GM19193 (cell line): ENCODE results near the gene RUVBL2.

ENCODE experiments used
- POLR2A ChIP-seq: IDR thresholded peaks from 4 replicates; pipeline ENCODE4 v1.6.1; 2011; ENCODE audit not compliant: insufficient read depth, insufficient read length; ENCODE audit errors: extremely low read depth

The RUVBL2 gene

GRCh38 chr19:49058562-49058961, 64.9 kb downstream of the RUVBL2 start:
- no peak for TF ChIP-seq POLR2A

DNA sequence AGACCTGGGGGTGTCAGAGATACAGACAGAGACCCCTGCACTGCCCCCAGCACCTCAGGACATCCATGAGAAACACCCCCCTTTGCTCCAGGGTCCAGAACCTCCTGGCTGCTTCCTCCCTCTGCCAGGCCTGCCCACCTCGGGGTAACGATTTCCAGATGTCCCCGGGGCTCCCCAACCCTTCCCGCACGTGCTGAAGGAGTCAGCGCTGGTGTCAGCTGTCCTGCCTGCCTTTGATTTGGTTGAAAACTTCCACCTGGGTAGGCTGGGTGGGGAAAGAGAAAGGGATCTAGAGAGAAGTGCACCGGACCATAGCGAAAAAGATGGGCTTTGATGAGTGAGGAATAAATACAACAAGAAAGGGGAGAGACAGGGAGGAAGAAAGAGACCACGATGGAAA, 65.4 kb downstream of the RUVBL2 start:
- TF ChIP-seq POLR2A, result no peak

- no peak for TF ChIP-seq POLR2A
Observed at GRCh38 chr19:49061000-49061399, 67.3 kb downstream of the RUVBL2 start.

DNA sequence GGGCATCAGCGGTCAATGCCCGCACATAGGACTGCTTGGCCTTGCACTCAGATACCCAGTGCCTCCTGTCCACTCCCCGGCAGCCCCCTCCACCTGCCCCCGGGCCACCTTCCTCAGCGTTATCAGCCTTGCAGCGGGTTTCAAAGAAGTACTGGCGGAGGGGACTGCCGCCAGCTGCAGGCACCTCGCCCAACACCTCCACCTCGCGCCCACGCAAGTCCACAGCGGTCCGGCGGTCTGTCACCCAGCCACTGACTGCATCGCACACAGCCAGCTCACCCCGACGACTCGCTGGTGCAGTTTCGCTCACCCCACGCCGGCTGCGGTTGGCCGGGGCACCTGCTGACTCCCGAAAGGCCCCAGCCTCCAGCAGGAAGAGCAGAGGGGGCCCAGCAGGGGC, 67.8 kb downstream of the RUVBL2 start:
- TF ChIP-seq POLR2A, result no peak

DNA sequence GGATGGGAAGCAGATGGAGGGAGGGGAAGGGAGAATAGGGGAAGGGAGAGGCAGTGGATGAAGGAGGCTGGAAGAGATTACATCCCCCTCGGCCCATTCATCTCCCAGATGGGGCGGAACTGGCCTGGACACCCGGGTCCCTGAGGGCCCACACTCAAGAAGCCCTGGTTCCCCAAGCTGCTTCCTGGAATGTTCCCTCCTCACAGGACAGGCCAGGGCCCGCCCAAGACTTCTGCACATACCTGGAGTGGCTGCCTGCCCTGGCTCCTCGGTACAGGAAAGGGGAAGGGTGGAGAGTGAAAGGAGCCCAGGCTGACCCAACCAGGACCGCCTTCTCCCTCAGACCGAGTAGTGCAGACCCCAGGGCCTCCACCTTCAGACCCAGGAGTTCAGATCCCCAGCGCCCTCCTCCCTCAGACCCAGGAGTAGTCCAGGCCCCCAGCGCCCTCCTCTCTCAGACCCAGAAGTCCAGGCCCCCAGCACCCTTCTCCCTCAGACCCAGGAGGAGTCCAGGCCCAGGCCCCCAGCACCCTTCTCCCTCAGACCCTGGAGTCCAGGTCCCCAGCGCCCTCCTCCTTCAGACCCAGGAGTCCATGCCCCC, 70.4 kb downstream of the RUVBL2 start:
- TF ChIP-seq POLR2A, result no peak

DNA sequence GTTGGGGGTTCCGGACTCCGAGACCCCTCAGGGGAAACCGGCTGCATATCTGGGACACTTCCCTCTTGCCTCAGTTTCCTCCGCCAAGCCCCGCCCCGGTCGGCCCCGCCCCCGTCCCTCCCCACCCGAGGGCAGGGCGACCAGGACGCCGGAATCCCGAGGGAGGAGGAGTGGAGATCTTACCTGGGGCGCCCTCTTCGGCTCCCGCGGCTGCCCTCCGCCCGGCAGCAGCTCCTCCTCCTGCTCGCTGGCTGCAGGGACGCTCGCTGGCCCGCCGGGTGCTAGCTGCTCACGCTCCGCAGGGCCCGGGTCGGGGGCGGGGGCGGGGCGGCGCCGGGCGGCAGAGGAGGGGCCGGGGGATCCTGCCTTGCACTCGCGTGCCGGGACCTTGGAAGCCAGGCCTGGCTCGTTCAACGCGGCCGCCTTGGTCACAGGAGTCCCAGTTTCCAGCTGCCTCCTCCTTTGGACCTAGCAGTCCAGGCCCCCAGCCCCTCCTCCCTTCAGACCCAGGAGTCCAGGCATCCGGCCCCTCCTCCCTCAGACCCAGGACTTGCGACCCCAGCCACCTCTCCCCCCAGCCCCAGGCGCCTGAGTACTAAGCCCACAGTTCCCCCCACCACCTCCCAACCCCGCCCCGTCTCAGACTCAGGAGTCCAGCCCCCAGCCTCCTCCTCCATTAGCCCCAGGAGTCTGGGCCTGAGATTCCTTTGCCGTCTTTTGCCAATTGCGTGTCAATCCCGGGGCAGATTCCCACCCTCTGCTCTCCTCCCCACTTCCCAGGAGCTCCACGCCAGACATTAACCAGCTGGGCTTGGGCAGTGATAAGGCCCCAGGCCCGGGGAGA, 71.3 kb downstream of the RUVBL2 start, which contains the start of gene NTF4:
TSS of gene NTF4 (minus strand) at position 51 of the 844 bp plus-strand sequence. CDS start 2,821 bp downstream, outside the sequence.
- no peak for TF ChIP-seq POLR2A
